Suprapubic skin (tissue), 4 donors: ENCODE measurements around the gene PHF12. TPM values are rescaled to one million over a fixed set of nuclear protein-coding genes. Genes with fewer than 3 reads are reported as not detected.

Source experiments
- DNase-seq, 2 donors: peaks; one replicate each; pipeline ENCODE4 v3.0.0-alpha.2; 2019; ENCODE audit warnings: low spot score in 2 of 2
- H3K27ac ChIP-seq: fragments of 200-600 bp; sonication (generic); one replicate; pipeline ENCODE4 v1.5.1; 2019
- H3K27me3 ChIP-seq: fragments of 200-600 bp; sonication (generic); one replicate; pipeline ENCODE4 v1.5.1; 2019
- H3K36me3 ChIP-seq: fragments of 200-600 bp; sonication (generic); one replicate; pipeline ENCODE4 v1.5.1; 2019
- H3K4me1 ChIP-seq: fragments of 200-600 bp; sonication (generic); one replicate; pipeline ENCODE4 v1.5.1; 2019
- H3K4me3 ChIP-seq: fragments of 200-600 bp; sonication (generic); one replicate; pipeline ENCODE4 v1.5.1; 2019; ENCODE audit warnings: mild to moderate bottlenecking
- H3K9me3 ChIP-seq: fragments of 200-600 bp; sonication (generic); one replicate; pipeline ENCODE4 v1.5.1; 2019
- CTCF ChIP-seq, 2 donors: fragments of 200-600 bp in 1 of 2; fragments of 450-650 bp in 1 of 2; sonication (generic) in 1 of 2; IDR thresholded peaks; one replicate each; pipeline ENCODE4 v1.5.1; 2016 to 2019; ENCODE audit warnings: antibody characterized with exemption in 2 of 2, mild to moderate bottlenecking in 1 of 2, moderate library complexity in 1 of 2
- EP300 ChIP-seq: sonication (generic); formaldehyde crosslinking; IDR thresholded peaks from one replicate; pipeline ENCODE4 v1.6.1; 2017; ENCODE audit warnings: antibody characterized with exemption
- POLR2A ChIP-seq, 2 donors: fragments of 450-650 bp; IDR thresholded peaks; one replicate each; pipeline ENCODE4 v1.6.1; 2017; ENCODE audit warnings: antibody characterized with exemption in 2 of 2, mild to moderate bottlenecking in 2 of 2, moderate library complexity in 2 of 2
- POLR2AphosphoS5 ChIP-seq, 3 donors: sonication (generic); formaldehyde crosslinking; IDR thresholded peaks; one replicate each; pipeline ENCODE4 v1.6.1; 2017; ENCODE audit warnings: antibody characterized with exemption in 3 of 3
- WGBS: methylation state at CpG from one replicate; pipeline ENCODE4 v1.1.5; 2018; 5-methylcytosine and 5-hydroxymethylcytosine counted together
- total RNA-seq, 4 donors: library from RNA; depleted of rRNA; stranded (reverse); fragments of >200 nt; gene quantifications; one replicate each; pipeline ENCODE4 v1.1.0, GENCODE V29; 2016

Gene PHF12
- total RNA-seq, 4 donors from 2014 or later: 24.4 to 80.9 (median 35.4) TPM

- no peaks in the 10 kb centered on the region for H3K9me3 ChIP-seq
- TF ChIP-seq CTCF (IDR thresholded peaks at IDR 0.05) (no peak), EP300 (no peak), POLR2A (IDR thresholded peaks at IDR 0.05) (no peak), POLR2AphosphoS5 (IDR thresholded peaks at IDR 0.05) (no peak)
- H3K36me3 ChIP-seq: peaks cover 65% of the 10 kb centered on the region
- no peak for DNase-seq
- 91% methylated on average over 4 of the region's 4 CpGs for WGBS
- no peaks in the 10 kb centered on the region for H3K27me3 ChIP-seq
- H3K27ac ChIP-seq: no peak overlapping the region
- peaks cover 5% of the 10 kb centered on the region for H3K4me1 ChIP-seq
- H3K4me3 ChIP-seq: no peak overlapping the region
Measured at GRCh38 chr17:28885363-28885762, 66.0 kb downstream of the PHF12 start.

GRCh38 chr17:28883967-28884702, 67.2 kb downstream of the PHF12 start:
- Histone ChIP-seq H3K9me3 (no peaks in the 10 kb centered on the region), H3K36me3 (peaks cover 77% of the 10 kb centered on the region), H3K27me3 (no peaks in the 10 kb centered on the region), H3K4me1 (no peaks in the 10 kb centered on the region), H3K4me3 (no peak overlapping the region), H3K27ac (no peak overlapping the region)
- 83% methylated on average over 21 of the region's 27 CpGs for WGBS
- DNase-seq: no peak
- TF ChIP-seq EP300 (no peak), POLR2AphosphoS5 (IDR thresholded peaks at IDR 0.05) (no peak), POLR2A (IDR thresholded peaks at IDR 0.05) (no peak), CTCF (IDR thresholded peaks at IDR 0.05) (no peak)

GRCh38 chr17:28882154-28882895, 69.0 kb downstream of the PHF12 start:
- Histone ChIP-seq H3K36me3 (peaks cover 84% of the 10 kb centered on the region), H3K4me1 (no peaks in the 10 kb centered on the region), H3K27me3 (no peaks in the 10 kb centered on the region), H3K9me3 (no peaks in the 10 kb centered on the region), H3K27ac (no peak overlapping the region), H3K4me3 (no peak overlapping the region)
- no peak for DNase-seq
- 96% methylated on average over 14 of the region's 18 CpGs for WGBS
- TF ChIP-seq EP300: no peak
- no peak for TF ChIP-seq POLR2AphosphoS5 (IDR thresholded peaks at IDR 0.05)
- TF ChIP-seq POLR2A (IDR thresholded peaks at IDR 0.05): no peak
- no peak for TF ChIP-seq CTCF (IDR thresholded peaks at IDR 0.05)

- Histone ChIP-seq H3K4me1 (no peaks in the 10 kb centered on the region), H3K27me3 (no peaks in the 10 kb centered on the region), H3K9me3 (no peaks in the 10 kb centered on the region), H3K27ac (no peak overlapping the region), H3K4me3 (no peak overlapping the region), H3K36me3 (peaks cover 80% of the 10 kb centered on the region)
- WGBS: over 99% methylated on average over 14 of the region's 17 CpGs
- TF ChIP-seq CTCF (IDR thresholded peaks at IDR 0.05): no peak
- TF ChIP-seq POLR2A (IDR thresholded peaks at IDR 0.05): no peak
- no peak for TF ChIP-seq POLR2AphosphoS5 (IDR thresholded peaks at IDR 0.05)
- TF ChIP-seq EP300: no peak
- no peak for DNase-seq
Measured at GRCh38 chr17:28881533-28882056, 69.7 kb downstream of the PHF12 start.

- no peak overlapping the region for H3K4me3 ChIP-seq
- peaks cover 71% of the 10 kb centered on the region for H3K36me3 ChIP-seq
- H3K27ac ChIP-seq: no peak overlapping the region
- no peaks in the 10 kb centered on the region for H3K4me1 ChIP-seq
- no peaks in the 10 kb centered on the region for H3K27me3 ChIP-seq
- no peaks in the 10 kb centered on the region for H3K9me3 ChIP-seq
- DNase-seq: no peak
- TF ChIP-seq POLR2A (IDR thresholded peaks at IDR 0.05): no peak
- TF ChIP-seq POLR2AphosphoS5 (IDR thresholded peaks at IDR 0.05): no peak
- TF ChIP-seq CTCF (IDR thresholded peaks at IDR 0.05): no peak
- TF ChIP-seq EP300: no peak
- WGBS: 76% methylated on average over 10 of the region's 10 CpGs
Measured at GRCh38 chr17:28880572-28880945, 70.8 kb downstream of the PHF12 start.
